ENCODE results near the gene CDH13.
A peak's percentile ranks its signal among the peaks of the same experiment; 100 is the strongest.

- peak in 1 of 3 donors; percentile 6 for TF ChIP-seq POLR2AphosphoS5 (IDR thresholded peaks at IDR 0.05)
- no peak for TF ChIP-seq CTCF (IDR thresholded peaks at IDR 0.05)
- no peak for TF ChIP-seq POLR2A (IDR thresholded peaks at IDR 0.05)
Measured at GRCh38 chr16:83802135-83802534, 1175.4 kb downstream of the CDH13 start.
